ENCODE results near the gene INPP4B.

Gene INPP4B

DNA sequence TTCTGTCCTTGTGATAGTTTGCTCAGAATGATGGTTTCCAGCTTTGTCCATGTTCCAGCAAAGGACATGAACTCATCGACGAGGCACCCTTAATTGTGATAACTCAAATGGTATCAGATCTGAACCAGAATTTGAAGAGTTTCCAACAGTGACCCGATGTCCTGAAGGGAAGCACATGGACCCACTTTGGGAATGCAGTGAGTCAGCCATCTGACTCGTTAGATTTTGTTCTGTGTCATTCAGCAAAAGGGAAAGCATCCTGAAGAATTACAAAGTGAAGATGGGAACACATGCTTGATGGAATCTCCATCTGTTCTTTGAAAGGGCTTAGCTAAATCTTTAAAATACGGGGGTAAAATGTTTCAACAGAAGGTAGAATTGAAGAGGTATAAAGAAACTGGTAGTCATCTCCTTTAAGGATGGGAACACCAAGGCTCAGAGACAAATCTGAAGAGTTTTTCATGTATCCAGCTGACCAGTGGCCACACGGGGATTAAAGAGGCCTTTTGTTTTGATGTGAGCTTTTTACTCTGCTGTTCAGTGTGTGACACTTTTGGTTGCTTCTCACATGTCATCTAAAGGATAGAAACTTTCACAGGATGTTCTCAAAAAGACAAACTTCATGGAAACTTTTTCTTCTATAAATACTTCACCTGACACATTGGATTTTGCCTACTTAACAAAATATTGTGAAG, 393.8 kb downstream of the INPP4B start:
- DNase-seq, result no peak

GRCh38 chr4:142449771-142450373, 396.2 kb downstream of the INPP4B start:
- no peak for DNase-seq

DNA sequence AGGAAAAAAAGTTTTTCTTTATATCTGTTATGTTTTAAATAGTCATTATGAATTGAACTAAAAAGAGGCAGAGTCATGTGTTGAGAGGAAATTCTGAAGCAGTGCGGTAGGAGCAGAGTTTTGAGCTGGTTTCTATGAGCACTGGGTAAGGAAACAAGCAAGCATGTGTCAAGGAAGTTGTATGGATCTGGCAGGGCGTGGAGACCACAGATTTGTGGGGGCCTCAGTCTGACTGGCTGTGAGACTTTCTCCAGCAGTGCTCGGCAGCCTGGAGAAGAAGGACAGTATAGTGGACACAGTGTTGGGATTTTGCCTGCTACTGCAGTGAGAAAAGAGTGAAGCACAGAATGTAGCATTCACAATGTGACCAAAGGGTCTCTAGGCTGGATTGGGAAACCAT, 399.1 kb downstream of the INPP4B start:
- no peak for DNase-seq

- DNase-seq, result no peak
Observed at GRCh38 chr4:142443469-142443868, 402.6 kb downstream of the INPP4B start.

- no peak for DNase-seq
Observed at GRCh38 chr4:142440093-142440492, 406.0 kb downstream of the INPP4B start.

DNA sequence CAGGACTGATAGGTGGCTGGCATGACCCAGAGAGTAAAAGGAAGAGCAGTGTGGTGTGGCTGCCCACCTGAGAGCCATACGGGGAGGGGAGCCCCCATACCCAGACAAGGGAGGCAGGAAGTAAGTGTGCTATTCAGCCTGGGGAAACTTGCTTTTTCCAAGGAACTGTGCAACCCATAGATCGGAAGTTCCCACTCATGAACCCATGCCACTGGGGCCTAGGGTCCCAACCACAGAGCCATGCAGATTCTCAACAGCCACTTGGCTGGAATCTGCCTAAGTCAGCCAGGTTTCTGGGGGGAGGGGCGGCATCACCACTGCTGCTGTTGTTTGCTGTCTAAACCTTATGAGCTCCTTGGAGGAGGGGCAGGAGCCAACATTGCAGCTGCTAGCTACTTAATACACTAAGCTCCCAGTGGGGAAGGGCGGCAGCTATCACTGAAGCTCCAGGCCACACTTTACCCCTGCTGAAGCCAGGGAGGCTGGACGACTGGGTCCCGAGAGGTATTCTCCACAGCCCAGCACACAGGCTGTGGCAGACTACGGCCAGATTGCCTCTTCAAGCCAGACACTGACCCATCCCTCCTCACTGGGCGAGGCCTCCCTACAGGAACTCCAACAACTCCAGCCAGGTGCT, 410.4 kb downstream of the INPP4B start:
- DNase-seq, result no peak

GRCh38 chr4:142434519-142435224, 411.4 kb downstream of the INPP4B start:
- DNase-seq, result no peak

GRCh38 chr4:142428715-142429114, 417.4 kb downstream of the INPP4B start:
- no peak for DNase-seq

GRCh38 chr4:142427456-142427855, 418.6 kb downstream of the INPP4B start:
- no peak for DNase-seq

- DNase-seq, result no peak
Observed at GRCh38 chr4:142423861-142424260, 422.2 kb downstream of the INPP4B start.

GRCh38 chr4:142420311-142421095, 425.6 kb downstream of the INPP4B start:
- DNase-seq, result no peak

- DNase-seq, result no peak
Observed at GRCh38 chr4:142419712-142420111, 426.4 kb downstream of the INPP4B start.

DNA sequence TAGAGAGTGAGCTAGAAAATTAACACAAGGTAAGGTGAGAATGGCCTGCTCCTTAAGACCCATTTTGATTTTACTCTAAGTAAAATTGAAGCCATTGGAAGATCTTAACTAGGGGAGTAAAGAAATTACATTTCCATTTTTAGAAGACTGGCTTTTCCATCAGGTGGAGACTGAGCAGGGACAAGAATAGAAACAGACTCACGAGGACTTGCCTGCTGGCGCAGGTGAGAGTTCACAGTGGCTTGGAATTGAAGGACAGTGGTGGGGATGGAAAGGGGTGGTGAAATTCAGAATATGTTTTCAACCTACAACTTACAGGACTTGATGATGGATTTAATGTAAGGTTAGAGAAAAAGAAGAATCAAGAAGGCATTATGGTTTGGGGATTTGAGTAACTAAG, 427.4 kb downstream of the INPP4B start:
- no peak for DNase-seq

- DNase-seq, result no peak
Observed at GRCh38 chr4:142416711-142417275, 429.3 kb downstream of the INPP4B start.

DNA sequence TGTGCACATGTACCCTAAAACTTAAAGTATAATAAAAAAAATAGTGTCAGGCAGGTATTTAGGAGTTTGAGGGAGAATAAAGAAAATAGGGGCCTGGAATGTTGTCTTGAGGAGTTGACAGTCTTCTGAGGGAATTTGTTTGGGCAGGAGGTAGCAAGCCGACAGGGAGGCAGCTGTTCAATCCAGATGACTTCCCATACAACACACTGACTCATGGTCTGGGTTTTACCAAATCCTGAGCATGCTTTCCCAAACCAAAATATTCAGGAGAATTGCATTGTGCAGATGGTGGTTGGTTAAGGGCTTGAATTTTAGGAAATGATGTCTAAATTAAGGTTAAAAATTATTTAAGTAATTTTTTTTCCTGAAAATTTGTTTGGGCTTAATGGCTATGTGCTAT, 430.0 kb downstream of the INPP4B start:
- DNase-seq, result no peak

DNA sequence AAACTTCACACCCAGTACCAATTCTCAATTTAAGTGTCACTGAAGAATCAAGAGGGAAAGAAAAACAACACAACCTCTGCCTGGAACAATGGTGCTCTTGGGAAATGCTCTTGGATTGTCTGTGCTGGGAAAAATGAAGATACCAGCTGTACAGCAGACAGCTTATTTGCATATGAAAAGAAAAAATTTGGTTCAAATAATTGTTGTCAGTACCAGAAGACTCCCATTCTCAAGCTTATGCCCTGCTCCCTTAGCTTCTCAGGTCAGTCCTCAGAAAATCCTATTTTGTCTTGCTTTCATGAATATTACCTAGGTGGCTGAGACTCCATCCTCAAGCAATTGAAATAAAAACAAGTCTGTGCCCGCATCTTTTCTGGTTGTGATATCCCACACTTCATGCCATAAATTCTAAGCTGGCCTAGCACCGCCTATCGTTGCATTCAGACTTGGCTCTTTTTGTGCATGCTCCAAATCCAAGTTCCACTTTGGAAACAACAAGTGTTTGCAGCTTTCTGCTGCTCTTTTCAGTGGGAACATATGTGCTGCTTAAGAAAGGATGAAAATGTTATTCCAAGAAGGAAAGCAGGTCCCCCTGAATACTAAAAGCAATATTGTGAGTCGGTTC, 431.6 kb downstream of the INPP4B start:
- no peak for DNase-seq

DNA sequence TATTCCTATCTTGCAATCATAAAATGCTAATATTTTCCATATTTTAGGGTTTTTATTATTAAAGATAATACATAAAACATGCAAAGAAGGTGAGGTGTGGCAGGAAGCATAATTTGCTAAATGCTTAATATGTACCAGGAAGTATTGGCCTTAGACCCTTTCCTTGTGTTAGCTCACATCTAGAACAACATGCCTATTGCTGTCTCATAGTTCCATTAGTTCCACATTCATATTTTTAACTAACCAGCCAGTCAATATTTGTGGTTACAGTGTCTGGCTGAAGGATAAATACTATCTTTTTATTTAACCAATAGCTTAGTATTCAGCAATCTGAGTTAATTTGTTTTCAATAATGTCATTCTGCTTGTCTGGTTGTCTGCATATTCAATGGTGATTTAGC, 432.6 kb downstream of the INPP4B start:
- DNase-seq, result no peak

GRCh38 chr4:142411993-142412392, 434.1 kb downstream of the INPP4B start:
- no peak for DNase-seq

DNA sequence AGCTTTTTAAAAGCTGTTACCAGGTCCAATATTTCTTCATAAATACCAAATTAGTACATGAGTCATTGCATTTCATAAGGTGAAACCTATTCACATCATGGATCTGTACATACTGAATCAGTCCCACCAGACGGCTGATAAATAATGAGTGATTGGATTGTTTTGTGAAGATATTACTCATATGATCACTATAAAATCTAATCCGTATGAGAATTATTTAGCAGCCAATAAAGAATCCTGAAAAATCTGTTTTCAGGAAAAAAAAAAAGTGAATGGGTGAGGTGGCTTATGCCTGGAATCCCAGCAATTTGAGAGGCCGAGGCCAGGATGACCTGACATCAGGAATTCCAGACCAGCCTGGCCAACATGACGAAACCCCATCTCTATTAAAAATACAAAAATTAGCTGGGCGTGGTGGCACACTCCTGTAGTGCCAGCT, 438.1 kb downstream of the INPP4B start:
- DNase-seq, result no peak

DNA sequence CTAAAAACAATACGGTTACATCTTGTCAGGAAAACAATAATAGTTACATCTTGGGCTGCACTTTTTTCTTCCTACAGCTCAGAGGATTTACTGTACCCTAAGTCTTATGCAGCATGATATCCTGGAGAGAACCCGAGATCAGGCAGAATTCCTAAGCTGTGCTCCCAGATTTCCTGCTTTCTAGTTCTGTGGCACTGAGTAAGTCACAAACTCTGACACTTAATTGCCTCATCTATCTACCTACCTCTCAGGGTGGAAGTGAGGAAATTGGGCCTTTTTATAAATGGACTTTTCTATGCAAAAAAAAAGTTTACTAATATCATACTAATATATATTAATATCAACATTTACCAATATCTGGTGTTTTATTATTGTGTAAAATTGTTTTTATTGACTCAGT, 438.5 kb downstream of the INPP4B start:
- DNase-seq, result no peak

DNA sequence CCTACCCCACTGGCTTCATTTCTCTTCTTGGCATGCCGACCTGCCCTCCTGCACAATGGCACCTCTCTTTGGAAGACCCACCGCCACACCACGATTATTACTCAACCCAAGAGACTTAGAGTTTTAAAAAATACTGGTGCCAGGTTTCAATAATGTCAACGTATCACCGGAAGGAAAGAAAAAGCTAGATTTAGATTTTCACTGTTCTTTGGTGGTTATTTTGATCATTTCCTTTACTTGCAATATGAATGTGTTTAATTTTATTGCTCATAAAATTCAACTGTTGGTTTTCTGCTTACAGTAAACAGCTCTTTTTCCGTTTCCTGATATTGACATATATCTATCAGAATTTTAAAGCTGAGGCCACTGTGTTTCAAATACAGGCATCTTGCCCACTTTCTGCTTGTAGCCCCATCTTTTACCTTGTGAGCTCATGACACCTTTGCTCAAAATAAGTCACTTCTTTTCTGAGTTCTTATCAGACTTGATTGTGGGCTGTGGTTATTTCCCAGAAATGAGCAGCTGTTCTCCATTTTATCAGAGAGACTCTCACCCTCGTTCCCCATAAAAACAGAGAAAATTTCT, 439.1 kb downstream of the INPP4B start:
- DNase-seq, result no peak

GRCh38 chr4:142406499-142406835, 439.6 kb downstream of the INPP4B start:
- DNase-seq, result no peak
